HFFc6 (cell line): ENCODE measurements around the gene LILRA1. TPM values are rescaled to one million over a fixed set of nuclear protein-coding genes. Genes with fewer than 3 reads are reported as not detected.
"Not testable (repeated sequence)": the region's sequence is repeated elsewhere in the genome, so short reads cannot be mapped to it uniquely, and the experiment has no call there.

Experiments
- DNase-seq: peaks from one replicate; pipeline ENCODE4 v3.0.0-alpha.2; 2018
- H3K27ac Mint-ChIP-seq: 2 replicates; pipeline ENCODE4 v1.8.0; 2020; ENCODE audit warnings: mild to moderate bottlenecking, mixed read lengths
- H3K27me3 Mint-ChIP-seq: 2 replicates; pipeline ENCODE4 v1.8.0; 2021; ENCODE audit warnings: mild to moderate bottlenecking, moderate library complexity, mixed read lengths; ENCODE audit not compliant: insufficient read depth
- H3K36me3 Mint-ChIP-seq: 2 replicates; pipeline ENCODE4 v1.8.0; 2021; ENCODE audit warnings: low read depth, mixed read lengths
- H3K4me1 Mint-ChIP-seq: 2 replicates; pipeline ENCODE4 v1.8.0; 2020; ENCODE audit warnings: low read depth, mixed read lengths
- H3K4me3 Mint-ChIP-seq: 2 replicates; pipeline ENCODE4 v1.8.0; 2020; ENCODE audit warnings: mild to moderate bottlenecking, moderate library complexity, mixed read lengths
- H3K9me3 Mint-ChIP-seq: 2 replicates; pipeline ENCODE4 v1.8.0; 2020; ENCODE audit warnings: mild to moderate bottlenecking, mixed read lengths
- CTCF ChIP-seq: fragments of 200-600 bp; sonication (generic); IDR thresholded peaks from 2 replicates; pipeline ENCODE4 v1.5.0; 2021; ENCODE audit warnings: antibody characterized with exemption, mild to moderate bottlenecking
- total RNA-seq, 6 experiments: library from RNA; stranded (reverse); fragmentation: NEBNext Ultra II Directional; extraction: Animal tissue kit (Norgen Biotek cat#: 25700); gene quantifications; 2 replicates in 1 of 6; 3 replicates in 5 of 6; pipeline ENCODE4 v1.2.3, GENCODE V29; 2021

Gene LILRA1
- total RNA-seq, 6 experiments from 2014 or later, result not detected

- DNase-seq, result no peak
- H3K4me3 Mint-ChIP-seq, result no peak overlapping the region
- H3K9me3 Mint-ChIP-seq, result peaks cover 30% of the 10 kb centered on the region
- H3K4me1 Mint-ChIP-seq, result no peaks in the 10 kb centered on the region
- peaks cover 3% of the 10 kb centered on the region; the same call in 1 of the 2 replicates for H3K27me3 Mint-ChIP-seq
- TF ChIP-seq CTCF, result no peak
- H3K27ac Mint-ChIP-seq, result no peak overlapping the region
- no peaks in the 10 kb centered on the region for H3K36me3 Mint-ChIP-seq
Measured at GRCh38 chr19:54574527-54575056, 18.8 kb upstream of the LILRA1 start.

- H3K27me3 Mint-ChIP-seq, DNase-seq, H3K27ac Mint-ChIP-seq, H3K36me3 Mint-ChIP-seq, H3K4me3 Mint-ChIP-seq, H3K4me1 Mint-ChIP-seq: not testable (repeated sequence)
- H3K9me3 Mint-ChIP-seq, result peaks cover 34% of the 10 kb centered on the region
Measured at GRCh38 chr19:54575205-54575604, 18.2 kb upstream of the LILRA1 start.

GRCh38 chr19:54576411-54576976, 16.9 kb upstream of the LILRA1 start:
- Mint-ChIP-seq H3K27me3 (peaks cover 3% of the 10 kb centered on the region; the same call in 1 of the 2 replicates), H3K9me3 (peaks cover 34% of the 10 kb centered on the region), H3K4me3 (no peak overlapping the region), H3K27ac (no peak overlapping the region), H3K36me3 (no peaks in the 10 kb centered on the region), H3K4me1 (no peaks in the 10 kb centered on the region)
- no peak for DNase-seq
- TF ChIP-seq CTCF, result no peak

GRCh38 chr19:54577334-54577733, 16.1 kb upstream of the LILRA1 start:
- Mint-ChIP-seq H3K4me1 (no peaks in the 10 kb centered on the region), H3K36me3 (no peaks in the 10 kb centered on the region), H3K4me3 (no peak overlapping the region), H3K27me3 (peaks cover 3% of the 10 kb centered on the region; the same call in 1 of the 2 replicates), H3K27ac (no peak overlapping the region), H3K9me3 (peaks cover 38% of the 10 kb centered on the region)
- no peak for TF ChIP-seq CTCF
- no peak for DNase-seq

- H3K9me3 Mint-ChIP-seq, result peaks cover 44% of the 10 kb centered on the region
- H3K4me3 Mint-ChIP-seq, H3K27me3 Mint-ChIP-seq, DNase-seq, H3K4me1 Mint-ChIP-seq, H3K27ac Mint-ChIP-seq, H3K36me3 Mint-ChIP-seq: not testable (repeated sequence)
Measured at GRCh38 chr19:54578268-54578667, 15.2 kb upstream of the LILRA1 start.

- Mint-ChIP-seq H3K36me3 (no peaks in the 10 kb centered on the region; the same call in 1 of the 2 replicates), H3K4me3 (no peak overlapping the region), H3K9me3 (peaks cover 65% of the 10 kb centered on the region), H3K4me1 (no peaks in the 10 kb centered on the region), H3K27me3 (no peaks in the 10 kb centered on the region), H3K27ac (no peak overlapping the region)
- DNase-seq, result no peak
- TF ChIP-seq CTCF, result no peak
Measured at GRCh38 chr19:54586397-54586796, 7.0 kb upstream of the LILRA1 start.
